Loucy (cell line): ENCODE data around the gene TRA2B.

Experiments
- H2AFZ ChIP-seq: fragments of 200-600 bp; sonication (generic); 2 replicates; pipeline ENCODE4 v1.6.0; 2016; ENCODE audit warnings: antibody characterized with exemption, mild to moderate bottlenecking, low read length, moderate library complexity
- H3F3A ChIP-seq: fragments of 200-600 bp; 2 replicates; pipeline ENCODE4 v1.6.0; 2016; ENCODE audit warnings: antibody characterized with exemption, low read depth, mild to moderate bottlenecking
- H3K27me3 ChIP-seq: fragments of 200-600 bp; sonication (generic); 2 replicates; pipeline ENCODE4 v1.6.1; 2014; ENCODE audit warnings: low read length, mild to moderate bottlenecking; ENCODE audit not compliant: insufficient read depth, poor library complexity, severe bottlenecking
- H3K36me3 ChIP-seq: fragments of 200-600 bp; sonication (generic); 2 replicates; pipeline ENCODE4 v1.6.1; 2016; ENCODE audit warnings: low read length; ENCODE audit not compliant: insufficient read depth
- H3K4me1 ChIP-seq: fragments of 200-600 bp; sonication (generic); 2 replicates; pipeline ENCODE4 v1.5.1; 2014; ENCODE audit warnings: low read length, mild to moderate bottlenecking; ENCODE audit not compliant: insufficient read depth, poor library complexity, severe bottlenecking
- H3K4me2 ChIP-seq: fragments of 200-600 bp; sonication (generic); 2 replicates; pipeline ENCODE4 v1.6.0; 2014; ENCODE audit warnings: antibody characterized with exemption, low read length, low read depth, mild to moderate bottlenecking; ENCODE audit not compliant: poor library complexity, severe bottlenecking
- H3K4me3 ChIP-seq: fragments of 200-600 bp; sonication (generic); 2 replicates; pipeline ENCODE4 v1.5.1; 2014; ENCODE audit warnings: low read length, mild to moderate bottlenecking, mixed read lengths; ENCODE audit not compliant: poor library complexity, severe bottlenecking
- H3K79me2 ChIP-seq: fragments of 200-600 bp; sonication (generic); 2 replicates; pipeline ENCODE4 v1.6.1; 2014; ENCODE audit warnings: low read length; ENCODE audit not compliant: insufficient read depth
- H3K9ac ChIP-seq: fragments of 200-600 bp; sonication (generic); 2 replicates; pipeline ENCODE4 v1.6.0; 2014; ENCODE audit warnings: mild to moderate bottlenecking, low read depth, low read length, moderate library complexity; ENCODE audit not compliant: poor library complexity, severe bottlenecking
- H3K9me2 ChIP-seq: fragments of 200-600 bp; sonication (generic); replicated peaks from 2 replicates; pipeline ENCODE4 v1.6.1; 2016; ENCODE audit warnings: low read depth, low read length, mixed read lengths
- H3K9me3 ChIP-seq: fragments of 200-600 bp; sonication (generic); 2 replicates; pipeline ENCODE4 v1.6.1; 2014; ENCODE audit warnings: mild to moderate bottlenecking, antibody characterized with exemption, low read length, low read depth; ENCODE audit not compliant: insufficient read depth
- H4K20me1 ChIP-seq: fragments of 200-600 bp; sonication (generic); 2 replicates; pipeline ENCODE4 v1.6.0; 2014; ENCODE audit warnings: antibody characterized with exemption, low read length, mild to moderate bottlenecking; ENCODE audit not compliant: insufficient read depth, poor library complexity, severe bottlenecking
- CTCF ChIP-seq: fragments of 200-600 bp; sonication (generic); conservative IDR thresholded peaks from 2 replicates; pipeline ENCODE4 v1.5.1; 2014; ENCODE audit warnings: mild to moderate bottlenecking, antibody characterized with exemption, low read length
- EZH2phosphoT487 ChIP-seq: fragments of 200-600 bp; IDR thresholded peaks from 2 replicates; pipeline ENCODE4 v1.6.1; 2018; ENCODE audit warnings: antibody characterized with exemption, mild to moderate bottlenecking, moderate library complexity, borderline replicate concordance

The TRA2B gene

DNA sequence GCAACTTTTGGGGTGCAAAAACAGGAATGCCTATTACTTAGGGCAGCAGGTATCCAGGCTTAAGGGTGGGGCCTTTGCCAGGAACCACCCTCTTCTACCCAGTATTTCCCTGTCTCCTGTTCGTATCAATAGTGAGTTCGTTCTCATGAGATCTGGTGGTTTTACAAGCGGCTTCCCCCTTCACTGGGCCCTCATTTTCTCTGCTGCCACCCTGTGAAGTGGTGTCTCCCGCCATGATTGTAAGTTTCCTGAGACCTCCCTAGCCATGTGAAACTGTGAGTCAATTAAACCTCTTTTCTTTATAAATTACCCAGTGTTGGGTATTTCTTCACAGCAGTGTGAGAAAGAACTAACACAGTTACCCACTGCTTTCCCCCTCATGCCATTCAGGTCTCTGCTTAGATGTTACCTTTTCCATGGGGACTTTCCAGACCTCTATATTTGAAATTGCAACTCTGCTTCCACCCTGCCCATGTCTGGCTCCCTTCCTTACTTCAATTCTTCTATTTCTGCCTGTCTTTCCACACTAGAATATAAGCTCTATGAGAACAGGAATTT, 23.9 kb upstream of the TRA2B start:
- TF ChIP-seq CTCF (no peak), EZH2phosphoT487 (no peak)
- Histone ChIP-seq H3K9me3 (no peaks in the 10 kb centered on the region), H3K27me3 (no peaks in the 10 kb centered on the region), H3K4me1 (peaks cover 10% of the 10 kb centered on the region), H3K36me3 (no peaks in the 10 kb centered on the region), H3K9ac (no peak overlapping the region), H3K79me2 (no peaks in the 10 kb centered on the region), H2AFZ (no peak overlapping the region), H3F3A (no peaks in the 10 kb centered on the region), H3K4me2 (no peak overlapping the region), H4K20me1 (no peaks in the 10 kb centered on the region), H3K9me2 (no peaks in the 10 kb centered on the region), H3K4me3 (no peak overlapping the region)

GRCh38 chr3:185960522-185961288, 22.9 kb upstream of the TRA2B start:
- no peaks in the 10 kb centered on the region for H3K36me3 ChIP-seq
- no peaks in the 10 kb centered on the region for H3K9me3 ChIP-seq
- no peaks in the 10 kb centered on the region for H4K20me1 ChIP-seq
- H3K4me1 ChIP-seq: peaks cover 10% of the 10 kb centered on the region
- H3K9me2 ChIP-seq: no peaks in the 10 kb centered on the region
- peak overlapping the region; percentile 49; the same call in 1 of the 2 replicates for H2AFZ ChIP-seq
- H3K27me3 ChIP-seq: no peaks in the 10 kb centered on the region
- peak overlapping the region; percentile 58 for H3K4me2 ChIP-seq
- H3F3A ChIP-seq: no peaks in the 10 kb centered on the region
- H3K9ac ChIP-seq: peak overlapping the region; percentile 27
- H3K79me2 ChIP-seq: no peaks in the 10 kb centered on the region
- no peak overlapping the region for H3K4me3 ChIP-seq
- TF ChIP-seq EZH2phosphoT487: no peak
- no peak for TF ChIP-seq CTCF

DNA sequence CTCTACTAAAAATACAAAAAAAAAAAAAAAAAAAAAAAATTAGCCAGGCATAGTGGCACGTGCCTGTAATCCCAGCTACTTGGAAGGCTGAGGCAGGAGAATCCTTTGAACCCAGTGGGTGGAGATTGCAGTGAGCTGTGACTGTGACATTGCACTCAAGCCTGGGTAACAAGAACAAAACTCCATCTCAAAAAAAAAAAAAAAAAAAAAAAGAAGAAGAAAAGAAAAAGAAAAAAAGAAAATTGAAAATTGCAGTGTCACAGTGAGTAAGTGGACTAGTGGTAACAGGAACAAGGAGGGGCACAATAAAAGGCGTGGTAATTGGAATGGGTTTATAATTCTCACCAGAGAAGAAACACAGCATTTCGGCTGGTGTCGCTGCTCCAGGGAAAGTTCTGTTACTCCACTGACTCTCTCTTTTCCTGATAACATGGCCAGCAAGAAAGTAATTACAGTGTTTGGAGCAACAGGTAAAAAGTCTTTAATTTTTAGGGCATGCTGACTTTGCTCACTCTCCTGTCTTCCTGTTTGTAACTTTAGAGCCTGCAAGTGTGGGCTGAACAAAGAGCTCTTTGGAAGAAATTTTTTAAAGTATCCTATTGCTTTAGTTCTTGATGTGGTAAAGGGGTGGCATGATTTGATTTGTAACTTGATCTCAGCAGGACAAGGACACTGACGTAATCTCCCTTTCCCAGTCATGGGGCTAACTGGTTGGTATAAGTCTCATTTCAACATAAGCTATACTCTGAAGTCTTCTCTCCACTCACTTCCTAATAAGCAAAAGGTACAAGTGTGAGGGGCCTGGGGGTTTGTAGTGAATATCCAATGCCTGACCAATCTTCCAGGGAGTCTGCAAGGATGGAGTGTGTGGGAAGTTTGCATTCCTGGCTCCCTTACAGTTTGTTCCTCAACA, 22.1 kb upstream of the TRA2B start:
- Histone ChIP-seq H3K36me3 (no peaks in the 10 kb centered on the region), H3F3A (no peaks in the 10 kb centered on the region), H3K9ac (peak overlapping the region; percentile 27), H2AFZ (peak overlapping the region; percentile 49), H3K9me2 (no peaks in the 10 kb centered on the region), H3K79me2 (no peaks in the 10 kb centered on the region), H4K20me1 (no peaks in the 10 kb centered on the region), H3K27me3 (no peaks in the 10 kb centered on the region), H3K4me3 (peak overlapping the region; percentile 23), H3K4me1 (peaks cover 10% of the 10 kb centered on the region), H3K4me2 (peak overlapping the region; percentile 58), H3K9me3 (no peaks in the 10 kb centered on the region)
- no peak for TF ChIP-seq CTCF
- TF ChIP-seq EZH2phosphoT487: no peak
